ENCODE measurements around the gene SLC24A1. TPM values are rescaled to one million over a fixed set of nuclear protein-coding genes. Genes with fewer than 3 reads are reported as not detected.

Gene SLC24A1
- total and polyA plus RNA-seq, 10 of the 15 experiments (the other 5 are each of a cell fraction or from before 2014, with no cell fraction given), result 1.4 to 5.8 (median 3.3) TPM

DNA sequence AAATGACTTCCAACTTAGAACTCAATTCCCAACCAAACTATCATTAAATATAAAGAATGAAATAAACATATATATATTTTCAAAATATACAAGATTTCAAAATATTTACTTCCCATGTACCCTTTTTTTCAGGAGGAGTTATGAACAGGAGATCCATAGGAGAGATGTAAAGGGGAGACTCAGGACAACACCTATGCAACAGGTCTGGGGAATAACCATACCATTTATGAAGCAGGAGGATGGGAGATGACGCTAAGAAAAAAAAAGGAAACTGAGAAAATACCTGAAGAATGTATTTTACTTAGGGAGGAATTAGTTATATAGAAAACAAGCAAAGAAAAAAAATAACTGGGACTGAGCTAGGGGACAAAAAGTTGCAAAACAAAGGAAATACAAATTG, 34.6 kb upstream of the SLC24A1 start:
- peaks cover 5 to 12% of the 10 kb centered on the region in 2 experiments; a peak in 3 of 4 replicates for H3K36me3 ChIP-seq (ENCODE audit: control insufficient read depth in 2 of 2, insufficient read depth in 2 of 2, low read length in 1 of 2)
- CTCF ChIA-PET, result no interaction called here
- WGBS (ENCODE audit: insufficient coverage, insufficient replicate concordance, low lambda C conversion rate, missing lambda C conversion rate), result 88% methylated on average over 1 of the region's 1 CpG
- TF ChIP-seq EGR1 (IDR thresholded peaks at IDR 0.05; ENCODE audit: borderline replicate concordance in 1 of 2, low read depth in 2 of 2, low read length in 2 of 2) (no peak), PAX5 (IDR thresholded peaks at IDR 0.05; ENCODE audit: borderline replicate concordance, low read depth, low read length) (no peak)
- H3K27ac ChIP-seq (ENCODE audit: control insufficient read depth, insufficient read depth), result no peak overlapping the region
- BruUV-seq (replicated peaks), result no TSS peak
- RAD21 ChIA-PET (ENCODE audit: unreplicated experiment), result no interaction called here
- in situ Hi-C loops (cut with MboI), result no loop called here
- intact Hi-C loops (cut with micrococcal nuclease; ENCODE audit: unreplicated experiment), result no loop called here
- FAIRE-seq, result no peak
- H3K27me3 ChIP-seq (replicated peaks in 1 of 2; ENCODE audit: control insufficient read depth in 2 of 2, insufficient read depth in 2 of 2, low read length in 1 of 2), result no peaks in the 10 kb centered on the region
- POLR2A ChIA-PET, result no interaction called here
- ATAC-seq, result no peak
- SMC1A ChIA-PET (ENCODE audit: uncharacterized antibody, unreplicated experiment), result interaction anchor here (0.7 kb wide), 1 partner anchor 172 kb away, joined by 4 read pairs; no protein-coding TSS in a partner anchor
- H2AFZ ChIP-seq (ENCODE audit: control insufficient read depth, low read depth, low read length), result no peak overlapping the region
- peaks cover 4% of the 10 kb centered on the region; the same call in 1 of the 2 replicates for H3K4me1 ChIP-seq (ENCODE audit: control insufficient read depth, insufficient read depth, low read length)
- no peaks in the 10 kb centered on the region for H4K20me1 ChIP-seq (ENCODE audit: control insufficient read depth, insufficient read depth)
- no peak for DNase-seq (ENCODE audit: low read depth, low spot score)
- H3K4me3 ChIP-seq, result no peak overlapping the region
- no peaks in the 10 kb centered on the region for H3K79me2 ChIP-seq (ENCODE audit: control insufficient read depth, insufficient read depth, low read length)
- H3K9ac ChIP-seq (ENCODE audit: control insufficient read depth, insufficient read depth, low read length), result no peak overlapping the region
- H3K4me2 ChIP-seq (ENCODE audit: control insufficient read depth, insufficient read depth), result no peak overlapping the region
- no peaks in the 10 kb centered on the region for H3K9me3 ChIP-seq (replicated peaks; ENCODE audit: control insufficient read depth, insufficient read depth, low read length)

DNA sequence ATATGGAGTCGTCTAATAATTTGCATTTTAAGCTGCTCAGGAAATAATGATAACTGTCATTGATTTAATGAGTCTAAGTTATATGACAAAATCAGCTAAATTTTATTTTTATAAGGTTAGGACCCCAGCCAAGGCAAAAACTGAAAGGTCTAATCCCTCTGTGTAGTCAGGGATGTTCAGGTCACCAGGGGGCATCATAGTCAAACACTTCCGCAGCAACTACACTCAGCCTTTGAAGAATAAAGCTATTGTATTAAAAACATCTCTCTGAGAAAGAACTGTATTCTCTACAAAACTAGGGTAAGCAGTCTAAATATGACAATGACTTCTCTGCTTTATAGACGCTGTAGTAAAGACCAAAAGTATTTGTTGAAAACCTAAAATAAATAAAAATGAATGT, 25.8 kb upstream of the SLC24A1 start:
- DNase-seq (ENCODE audit: low read depth, low spot score), result no peak

More for the DNA sequence above, 25.8 kb upstream of the SLC24A1 start:
- intact Hi-C loops (cut with micrococcal nuclease; ENCODE audit: unreplicated experiment) (no loop called here), in situ Hi-C loops (cut with MboI) (no loop called here)
- ChIA-PET CTCF (interaction anchor here (1.0 to 3.0 kb wide), 12 partner anchors 15 to 876 kb away, joined by 3 to 15 read pairs (median 3); partner anchors contain the start of gene INTS14), POLR2A (interaction anchor here (1.0 kb wide), 1 partner anchor 325 kb away, joined by 3 read pairs; no protein-coding TSS in a partner anchor), RAD21 (ENCODE audit: unreplicated experiment) (interaction anchor here (1.2 kb wide), 1 partner anchor 241 kb away, joined by 4 read pairs; no protein-coding TSS in a partner anchor), SMC1A (ENCODE audit: uncharacterized antibody, unreplicated experiment) (interaction anchor here (0.6 to 1.8 kb wide), 9 partner anchors 11 to 261 kb away, joined by 3 to 10 read pairs (median 4); partner anchors contain the start of gene INTS14)
- peak; percentile 47; the same call in 2 of the 3 replicates for ATAC-seq
- no peak overlapping the region for H3K27ac ChIP-seq (ENCODE audit: control insufficient read depth, insufficient read depth)
- BruUV-seq (replicated peaks), result no TSS peak
- no peak overlapping the region for H3K9ac ChIP-seq (ENCODE audit: control insufficient read depth, insufficient read depth, low read length)
- no peaks in the 10 kb centered on the region for H3K27me3 ChIP-seq (replicated peaks in 1 of 2; ENCODE audit: control insufficient read depth in 2 of 2, insufficient read depth in 2 of 2, low read length in 1 of 2)
- peaks cover 3 to 32% of the 10 kb centered on the region in 2 experiments; a peak in 3 of 4 replicates for H3K36me3 ChIP-seq (ENCODE audit: control insufficient read depth in 2 of 2, insufficient read depth in 2 of 2, low read length in 1 of 2)
- H2AFZ ChIP-seq (ENCODE audit: control insufficient read depth, low read depth, low read length), result no peak overlapping the region
- H3K4me1 ChIP-seq (ENCODE audit: control insufficient read depth, insufficient read depth, low read length), result no peaks in the 10 kb centered on the region
- no peaks in the 10 kb centered on the region for H3K9me3 ChIP-seq (replicated peaks; ENCODE audit: control insufficient read depth, insufficient read depth, low read length)
- 86% methylated on average over 3 of the region's 3 CpGs for WGBS (ENCODE audit: insufficient coverage, insufficient replicate concordance, low lambda C conversion rate, missing lambda C conversion rate)
- TF ChIP-seq, protein P1, sequence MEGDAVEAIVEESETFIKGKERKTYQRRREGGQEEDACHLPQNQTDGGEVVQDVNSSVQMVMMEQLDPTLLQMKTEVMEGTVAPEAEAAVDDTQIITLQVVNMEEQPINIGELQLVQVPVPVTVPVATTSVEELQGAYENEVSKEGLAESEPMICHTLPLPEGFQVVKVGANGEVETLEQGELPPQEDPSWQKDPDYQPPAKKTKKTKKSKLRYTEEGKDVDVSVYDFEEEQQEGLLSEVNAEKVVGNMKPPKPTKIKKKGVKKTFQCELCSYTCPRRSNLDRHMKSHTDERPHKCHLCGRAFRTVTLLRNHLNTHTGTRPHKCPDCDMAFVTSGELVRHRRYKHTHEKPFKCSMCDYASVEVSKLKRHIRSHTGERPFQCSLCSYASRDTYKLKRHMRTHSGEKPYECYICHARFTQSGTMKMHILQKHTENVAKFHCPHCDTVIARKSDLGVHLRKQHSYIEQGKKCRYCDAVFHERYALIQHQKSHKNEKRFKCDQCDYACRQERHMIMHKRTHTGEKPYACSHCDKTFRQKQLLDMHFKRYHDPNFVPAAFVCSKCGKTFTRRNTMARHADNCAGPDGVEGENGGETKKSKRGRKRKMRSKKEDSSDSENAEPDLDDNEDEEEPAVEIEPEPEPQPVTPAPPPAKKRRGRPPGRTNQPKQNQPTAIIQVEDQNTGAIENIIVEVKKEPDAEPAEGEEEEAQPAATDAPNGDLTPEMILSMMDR (IDR thresholded peaks at IDR 0.05 in 2 of 3, conservative IDR thresholded peaks at IDR 0.05 in 1 of 3; ENCODE audit: control insufficient read depth in 2 of 3, extremely low read depth in 1 of 3, insufficient read depth in 1 of 3, low read depth in 3 of 3, low read length in 3 of 3), result peak; percentile 19 to 45 (median 34); a peak in 4 of 6 replicates
- TF ChIP-seq CHD4 (IDR thresholded peaks at IDR 0.05), result no peak
- peak; percentile 57 for TF ChIP-seq RAD21 (IDR thresholded peaks at IDR 0.05; ENCODE audit: insufficient read depth, low read depth, low read length)
- FAIRE-seq, result no peak
- H3K79me2 ChIP-seq (ENCODE audit: control insufficient read depth, insufficient read depth, low read length), result no peaks in the 10 kb centered on the region
- no peaks in the 10 kb centered on the region for H4K20me1 ChIP-seq (ENCODE audit: control insufficient read depth, insufficient read depth)
- H3K4me2 ChIP-seq (ENCODE audit: control insufficient read depth, insufficient read depth), result no peak overlapping the region
- H3K4me3 ChIP-seq, result no peak overlapping the region
